GM12892 (cell line): ENCODE measurements around the gene CHRM2.

Experiments
- POLR2A ChIP-seq: IDR thresholded peaks from 2 replicates; pipeline ENCODE4 v1.6.1; 2011; ENCODE audit warnings: low read depth, low read length, control low read depth
- POLR2AphosphoS5 ChIP-seq: IDR thresholded peaks from 2 replicates; pipeline ENCODE4 v1.6.1; 2011; ENCODE audit warnings: low read depth, low read length, control low read depth

- TF ChIP-seq POLR2AphosphoS5 (no peak), POLR2A (no peak)
These were observed 129.3 kb downstream of the CHRM2 start for GRCh38 chr7:136997735-136998134.
